DMS53 treated with DMSO at 0.1 percent for 48 hours (cell line): Measurements from ENCODE around the gene ZNF560.
A peak's percentile ranks its signal among the peaks of the same experiment; 100 is the strongest.

ENCODE experiments used
- DNase-seq: peaks from one replicate; lab custom pipeline; 2025; ENCODE audit not compliant: unreplicated experiment; lab: John Stamatoyannopoulos, UW

Gene ZNF560

GRCh38 chr19:9436358-9436757 is 62.1 kb downstream of the ZNF560 start:
- DNase-seq = no peak

- peak; percentile 52 for DNase-seq
Observed at GRCh38 chr19:9435279-9436268, 62.8 kb downstream of the ZNF560 start, which contains the start of gene ZNF266. Gene ZNF266, minus strand, starts transcription at chr19:9435573. Its CDS starts 15,484 bp downstream, at chr19:9420089.

- DNase-seq = no peak
Observed at GRCh38 chr19:9431475-9431874, 66.9 kb downstream of the ZNF560 start.

- no peak for DNase-seq
Observed at GRCh38 chr19:9430444-9430843, 68.0 kb downstream of the ZNF560 start.

GRCh38 chr19:9427941-9428340 is 70.5 kb downstream of the ZNF560 start:
- DNase-seq = no peak
